Measurements from ENCODE around the gene SOS1.
"Not testable (repeated sequence)": the region's sequence is repeated elsewhere in the genome, so short reads cannot be mapped to it uniquely, and the experiment has no call there.

Gene SOS1

DNA sequence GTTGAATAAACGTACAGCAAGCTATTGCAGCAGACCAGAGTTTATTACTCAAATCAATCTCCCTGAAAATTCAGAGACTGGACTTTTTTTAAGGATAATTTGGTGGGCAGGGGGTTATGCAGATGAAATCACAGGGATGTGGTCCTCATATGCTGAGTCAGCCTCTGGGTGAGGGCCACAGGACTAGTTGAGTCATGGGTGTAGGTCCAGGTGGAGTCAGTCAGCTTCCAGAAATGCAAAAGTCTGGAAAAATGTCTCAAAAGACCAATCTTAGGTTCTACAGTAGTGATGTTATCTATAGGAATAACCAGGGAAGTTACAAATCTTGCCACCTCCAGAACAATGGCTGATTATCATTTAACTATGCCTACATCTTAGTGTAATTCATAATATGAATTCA, 180.1 kb downstream of the SOS1 start:
- DNase-seq (ENCODE audit: low read depth), result no peak
- no peak overlapping the region for H3K4me3 ChIP-seq (ENCODE audit: low read depth, low read length)
- TF ChIP-seq, protein P1, sequence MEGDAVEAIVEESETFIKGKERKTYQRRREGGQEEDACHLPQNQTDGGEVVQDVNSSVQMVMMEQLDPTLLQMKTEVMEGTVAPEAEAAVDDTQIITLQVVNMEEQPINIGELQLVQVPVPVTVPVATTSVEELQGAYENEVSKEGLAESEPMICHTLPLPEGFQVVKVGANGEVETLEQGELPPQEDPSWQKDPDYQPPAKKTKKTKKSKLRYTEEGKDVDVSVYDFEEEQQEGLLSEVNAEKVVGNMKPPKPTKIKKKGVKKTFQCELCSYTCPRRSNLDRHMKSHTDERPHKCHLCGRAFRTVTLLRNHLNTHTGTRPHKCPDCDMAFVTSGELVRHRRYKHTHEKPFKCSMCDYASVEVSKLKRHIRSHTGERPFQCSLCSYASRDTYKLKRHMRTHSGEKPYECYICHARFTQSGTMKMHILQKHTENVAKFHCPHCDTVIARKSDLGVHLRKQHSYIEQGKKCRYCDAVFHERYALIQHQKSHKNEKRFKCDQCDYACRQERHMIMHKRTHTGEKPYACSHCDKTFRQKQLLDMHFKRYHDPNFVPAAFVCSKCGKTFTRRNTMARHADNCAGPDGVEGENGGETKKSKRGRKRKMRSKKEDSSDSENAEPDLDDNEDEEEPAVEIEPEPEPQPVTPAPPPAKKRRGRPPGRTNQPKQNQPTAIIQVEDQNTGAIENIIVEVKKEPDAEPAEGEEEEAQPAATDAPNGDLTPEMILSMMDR (IDR thresholded peaks at IDR 0.05; ENCODE audit: control insufficient read depth, extremely low read depth, insufficient read depth), result no peak

DNA sequence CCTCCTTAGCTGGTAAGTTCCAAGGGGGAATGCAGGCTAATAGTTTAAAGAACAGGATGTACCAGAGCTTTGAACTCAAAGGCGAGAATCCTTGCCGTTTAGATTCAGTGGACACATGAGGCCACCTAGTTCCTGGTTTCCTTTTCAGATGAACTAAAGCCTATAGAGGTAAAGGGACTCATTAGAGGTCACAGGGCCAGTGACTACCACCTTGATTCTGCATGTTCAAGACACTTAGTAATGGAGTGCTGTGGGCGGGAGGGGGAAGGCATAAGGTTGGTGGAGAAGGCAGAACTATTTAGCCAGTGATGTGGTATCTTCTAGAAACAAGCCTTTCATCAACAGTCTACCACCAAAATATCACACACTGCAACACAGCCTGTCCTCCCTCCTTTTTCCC, 183.3 kb downstream of the SOS1 start:
- no peak overlapping the region for H3K4me3 ChIP-seq (ENCODE audit: low read depth, low read length)
- no peak for DNase-seq (ENCODE audit: low read depth)
- TF ChIP-seq, protein P1 (IDR thresholded peaks at IDR 0.05; ENCODE audit: control insufficient read depth, extremely low read depth, insufficient read depth), result no peak

DNA sequence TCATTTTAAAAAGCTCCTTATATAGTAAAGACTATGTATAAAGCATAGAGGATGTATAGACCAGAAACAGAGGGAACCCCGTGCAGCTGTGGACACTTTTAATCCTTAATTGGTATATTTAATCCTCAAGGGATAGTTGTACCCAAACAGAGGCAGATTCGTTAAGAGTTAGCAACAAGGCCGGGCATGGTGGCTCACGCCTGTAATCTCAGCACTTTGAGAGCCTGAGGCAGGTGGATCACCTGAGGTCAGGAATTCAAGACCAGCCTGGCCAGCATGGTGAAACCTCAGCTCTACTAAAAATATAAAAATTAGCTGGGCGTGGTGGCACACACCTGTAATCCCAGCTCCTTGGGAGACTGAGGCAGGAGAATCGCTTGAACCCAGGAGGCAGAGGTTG, 184.3 kb downstream of the SOS1 start:
- not testable (repeated sequence) for DNase-seq (ENCODE audit: low read depth); H3K4me3 ChIP-seq (ENCODE audit: low read depth, low read length)

DNA sequence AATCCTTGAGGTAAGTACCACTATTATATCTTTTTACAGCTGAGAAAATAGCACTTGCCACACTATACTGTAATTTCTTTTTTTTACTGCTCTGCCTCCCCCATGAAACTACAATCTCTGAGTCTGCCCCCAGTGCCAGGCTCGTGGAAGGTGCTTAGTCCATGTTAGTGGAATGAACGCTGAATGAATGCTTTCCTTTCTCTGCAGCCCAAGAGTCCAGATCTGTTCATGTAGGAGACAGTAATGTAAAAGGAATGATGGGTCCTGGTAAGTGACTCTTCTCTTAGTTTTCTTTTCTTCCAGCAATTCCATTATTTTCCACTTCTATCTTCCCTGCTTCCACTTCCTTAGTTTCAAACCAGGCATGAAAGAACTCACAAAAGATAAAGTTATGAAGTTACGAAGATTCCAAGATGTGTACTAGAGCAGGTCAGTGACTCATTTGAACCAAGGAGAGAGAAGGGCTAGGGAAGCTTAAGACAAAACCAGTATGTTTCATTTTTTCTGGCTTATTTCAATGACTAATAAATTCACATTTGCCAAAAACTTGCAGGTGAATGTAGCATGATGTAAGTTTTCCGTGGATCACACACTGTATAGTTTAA, 185.2 kb downstream of the SOS1 start:
- TF ChIP-seq, protein P1 (IDR thresholded peaks at IDR 0.05; ENCODE audit: control insufficient read depth, extremely low read depth, insufficient read depth), result no peak
- DNase-seq (ENCODE audit: low read depth), result no peak
- no peak overlapping the region for H3K4me3 ChIP-seq (ENCODE audit: low read depth, low read length)

DNA sequence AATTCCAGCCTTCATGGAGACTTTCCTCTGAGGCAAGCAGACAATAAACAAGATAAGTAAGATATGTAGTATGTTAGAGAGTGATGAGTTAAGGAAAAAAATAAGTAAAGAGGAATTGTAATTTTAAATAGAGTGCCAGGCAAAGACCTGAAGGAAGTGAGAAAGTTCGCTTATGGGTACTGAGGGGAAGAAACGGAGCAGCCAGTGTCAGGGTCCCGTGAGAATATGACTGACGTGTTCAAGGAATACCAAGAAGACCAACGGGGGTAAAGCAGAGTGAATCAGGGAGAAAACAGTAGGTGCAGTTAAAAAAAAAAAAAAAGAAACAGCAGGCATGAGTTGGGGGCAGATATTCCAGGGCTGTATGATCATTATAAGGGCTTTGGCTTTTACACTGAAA, 186.1 kb downstream of the SOS1 start:
- TF ChIP-seq, protein P1 (IDR thresholded peaks at IDR 0.05; ENCODE audit: control insufficient read depth, extremely low read depth, insufficient read depth), result no peak
- DNase-seq (ENCODE audit: low read depth), result no peak
- H3K4me3 ChIP-seq (ENCODE audit: low read depth, low read length), result no peak overlapping the region

DNA sequence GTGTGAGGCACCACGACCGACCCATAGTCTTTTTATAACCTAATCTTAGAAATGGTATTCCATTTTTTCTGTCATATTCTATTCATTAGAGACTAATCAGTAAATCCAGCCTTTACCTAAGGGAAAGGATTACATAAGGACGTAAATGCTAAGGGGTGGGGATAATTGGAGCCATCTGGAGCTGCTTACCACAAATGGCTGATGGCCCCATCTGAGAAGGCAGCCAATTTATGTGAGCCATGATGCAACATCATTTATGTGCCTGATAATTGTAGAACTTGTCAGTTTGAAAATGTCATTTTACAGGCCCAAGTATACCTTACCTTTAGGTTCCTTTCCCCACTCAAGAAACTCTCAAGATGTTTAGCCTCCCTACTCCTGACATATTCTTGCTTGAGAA, 187.2 kb downstream of the SOS1 start:
- TF ChIP-seq, protein P1 (IDR thresholded peaks at IDR 0.05; ENCODE audit: control insufficient read depth, extremely low read depth, insufficient read depth), result no peak
- DNase-seq (ENCODE audit: low read depth), result no peak
- no peak overlapping the region for H3K4me3 ChIP-seq (ENCODE audit: low read depth, low read length)

DNA sequence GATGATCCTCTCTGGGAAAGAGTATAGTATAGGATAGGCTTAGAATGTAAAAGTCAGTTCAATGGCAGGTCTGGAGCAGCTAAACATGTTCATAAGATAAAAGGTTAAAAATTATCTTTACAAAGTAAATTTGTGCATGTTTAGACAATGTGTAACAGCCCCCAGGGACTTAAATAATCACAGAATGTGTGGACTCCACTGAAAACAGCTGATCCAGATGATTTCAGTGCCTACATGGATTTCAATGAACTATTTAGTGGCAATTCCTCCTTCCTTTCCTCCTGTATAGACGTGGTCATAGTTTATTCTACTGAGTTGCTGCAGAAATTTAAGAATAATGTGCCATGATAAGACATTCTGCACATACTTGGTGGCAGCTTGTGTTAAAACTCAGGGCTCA, 188.3 kb downstream of the SOS1 start:
- no peak overlapping the region for H3K4me3 ChIP-seq (ENCODE audit: low read depth, low read length)
- DNase-seq (ENCODE audit: low read depth), result no peak
- TF ChIP-seq, protein P1 (IDR thresholded peaks at IDR 0.05; ENCODE audit: control insufficient read depth, extremely low read depth, insufficient read depth), result no peak

All from LNCaP clone FGC (cell line).